ENCODE results near the gene LZTS2.
A peak's percentile ranks its signal among the peaks of the same experiment; 100 is the strongest.

Gene LZTS2

DNA sequence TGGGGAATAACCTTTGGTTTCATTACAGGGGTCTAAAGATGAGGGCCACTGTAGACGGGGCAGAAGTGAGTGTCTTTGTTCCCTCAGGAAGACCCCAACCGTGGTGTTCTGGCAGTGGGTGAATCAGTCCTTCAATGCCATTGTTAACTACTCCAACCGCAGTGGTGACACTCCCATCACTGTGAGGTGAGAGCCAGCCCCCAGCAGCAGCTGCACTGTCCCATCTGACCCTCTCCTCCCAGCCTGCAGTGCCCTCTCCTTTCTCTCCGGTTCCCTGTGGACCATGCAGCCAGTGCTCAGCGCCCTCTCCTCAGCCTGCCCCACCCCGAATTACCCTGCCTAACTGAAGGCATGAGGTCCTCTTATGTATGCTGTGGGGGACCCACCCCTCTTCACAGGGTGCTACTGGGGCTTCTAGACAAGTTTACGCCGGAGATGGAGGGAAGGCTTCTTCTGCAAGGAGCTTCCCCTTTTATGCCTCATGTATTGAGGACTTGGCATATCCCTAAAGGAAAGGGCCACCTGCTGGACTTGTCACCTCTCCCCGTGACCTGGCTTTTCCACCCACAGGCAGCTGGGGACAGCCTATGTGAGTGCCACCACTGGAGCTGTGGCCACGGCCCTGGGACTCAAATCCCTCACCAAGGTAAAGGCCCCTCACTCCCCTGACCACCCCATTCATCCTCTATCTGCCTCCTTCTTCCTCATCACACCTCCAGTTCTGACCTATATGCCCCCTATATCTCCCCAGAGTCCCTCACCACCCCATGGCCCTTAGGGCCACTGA, 36.5 kb downstream of the LZTS2 start:
- no peak for DNase-seq

DNA sequence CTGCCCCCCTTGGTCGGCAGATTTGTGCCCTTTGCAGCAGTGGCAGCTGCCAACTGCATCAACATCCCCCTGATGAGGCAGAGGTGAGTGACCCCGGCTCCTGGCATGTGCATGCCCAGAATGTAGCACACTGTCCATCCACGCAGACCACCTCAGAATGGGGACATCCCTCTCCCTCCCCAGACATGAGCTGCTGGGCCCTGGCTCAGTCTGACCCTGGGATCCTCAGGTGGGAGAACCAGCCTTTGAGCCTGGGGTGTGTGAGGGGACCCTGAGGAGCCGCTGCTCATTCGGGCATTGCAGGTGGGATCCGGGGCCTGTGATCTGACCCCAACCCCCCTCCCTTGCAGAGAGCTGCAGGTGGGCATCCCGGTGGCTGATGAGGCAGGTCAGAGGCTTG, 37.1 kb downstream of the LZTS2 start:
- no peak for DNase-seq

- no peak for DNase-seq
Measured at GRCh38 chr10:101038484-101038883, 38.9 kb downstream of the LZTS2 start.

DNA sequence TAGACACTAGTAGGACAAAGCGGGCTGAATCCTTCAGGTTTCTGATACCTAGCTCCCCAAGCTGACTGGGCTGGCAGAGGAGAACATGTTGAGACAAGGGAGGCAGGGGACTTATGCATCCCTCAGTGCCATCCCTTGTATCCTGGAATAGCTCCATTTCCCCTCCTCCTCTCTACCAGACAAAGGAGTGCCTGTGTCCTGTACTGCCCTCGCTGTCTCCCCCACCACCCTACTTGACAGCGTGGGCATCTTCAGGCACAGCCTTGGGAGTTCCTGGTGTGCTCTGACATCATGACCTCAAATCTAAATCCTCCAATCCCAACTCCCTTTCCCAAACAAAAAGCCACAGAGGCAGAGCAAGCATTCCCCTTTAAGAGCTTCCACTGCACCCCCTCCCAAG, 40.5 kb downstream of the LZTS2 start:
- DNase-seq = no peak

GRCh38 chr10:101040851-101041250, 41.2 kb downstream of the LZTS2 start:
- no peak for DNase-seq

DNA sequence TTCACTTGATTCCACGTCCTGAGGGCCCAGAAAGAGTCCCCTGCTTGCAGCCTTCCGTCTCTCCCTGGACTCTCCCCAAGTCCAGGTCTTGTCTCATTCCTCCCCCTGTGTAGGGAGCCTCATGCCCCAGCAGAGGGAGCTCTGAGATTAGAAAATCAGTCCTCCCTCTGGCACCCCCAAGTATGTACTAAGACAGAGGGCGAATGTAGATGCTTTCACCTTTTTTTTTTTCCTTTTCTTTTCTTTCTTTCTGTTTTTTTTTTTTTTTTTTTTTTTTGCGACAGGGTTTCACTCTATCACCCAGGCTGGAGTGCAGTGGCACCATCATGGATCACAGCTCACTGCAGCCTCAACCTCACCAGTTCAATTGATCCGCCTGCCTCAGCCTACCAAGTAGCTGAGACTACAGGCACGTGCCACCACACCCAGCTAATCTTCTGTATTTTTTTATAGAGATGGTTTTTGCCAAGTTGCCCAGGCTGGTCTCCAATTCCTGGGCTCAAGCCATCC, 41.7 kb downstream of the LZTS2 start:
- DNase-seq = peak; percentile 55 to 86

GRCh38 chr10:101042118-101042517, 42.5 kb downstream of the LZTS2 start:
- DNase-seq = no peak

DNA sequence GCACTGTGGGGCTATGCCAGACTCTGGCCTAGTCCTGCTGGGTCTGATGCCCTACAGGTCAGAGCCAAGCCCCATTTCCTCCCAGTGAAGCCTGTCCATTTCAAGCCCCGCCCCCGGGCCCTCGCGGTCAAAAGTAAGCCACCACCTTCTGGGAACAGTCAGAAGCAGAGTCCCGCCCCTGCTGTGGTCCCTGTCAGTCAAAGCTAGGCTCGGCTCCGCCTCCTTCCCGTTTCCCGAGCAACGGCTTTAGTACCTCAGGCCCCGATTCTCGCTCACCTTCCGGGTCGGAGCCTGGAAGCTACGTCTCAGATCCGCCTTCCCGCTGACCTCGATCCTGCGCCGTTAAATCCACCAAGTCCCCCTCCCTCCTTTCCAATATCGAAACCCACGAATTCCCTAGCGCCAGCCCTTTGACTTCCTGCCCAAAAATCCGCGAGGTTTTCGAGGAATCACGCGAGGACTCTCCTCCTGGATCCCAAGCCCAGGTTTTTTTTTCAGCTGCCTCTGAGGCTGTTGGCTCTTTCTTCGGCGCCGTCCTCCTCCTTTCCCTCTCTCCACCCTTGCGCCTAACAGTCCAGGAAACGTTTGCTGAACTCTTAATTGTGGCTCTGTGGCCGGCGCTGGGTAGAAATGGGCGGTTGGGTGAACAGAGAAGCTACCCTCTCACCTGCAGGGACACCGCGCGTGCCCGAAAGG, 43.2 kb downstream of the LZTS2 start:
- DNase-seq = peak; percentile 93 to 96

GRCh38 chr10:101043363-101043707, 43.7 kb downstream of the LZTS2 start:
- no peak for DNase-seq

DNA sequence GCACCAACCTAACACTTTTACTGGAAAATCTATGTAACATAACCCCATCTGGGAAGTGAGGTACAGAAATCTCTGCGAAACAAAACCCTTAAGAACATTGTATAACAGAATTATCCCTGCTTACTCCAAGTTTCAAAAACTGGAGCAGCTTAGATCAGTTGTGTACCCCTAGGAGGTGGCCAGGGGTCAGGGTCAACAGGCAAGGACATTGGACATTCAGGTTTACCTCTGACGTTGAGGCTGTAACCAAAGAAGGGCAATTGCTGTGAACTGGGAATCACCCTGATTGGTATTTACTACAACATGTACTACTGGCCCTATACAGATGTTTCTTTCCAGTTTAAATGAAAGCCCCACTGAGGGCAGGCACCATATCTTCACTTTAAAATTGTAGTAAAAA, 44.5 kb downstream of the LZTS2 start:
- no peak for DNase-seq

DNA sequence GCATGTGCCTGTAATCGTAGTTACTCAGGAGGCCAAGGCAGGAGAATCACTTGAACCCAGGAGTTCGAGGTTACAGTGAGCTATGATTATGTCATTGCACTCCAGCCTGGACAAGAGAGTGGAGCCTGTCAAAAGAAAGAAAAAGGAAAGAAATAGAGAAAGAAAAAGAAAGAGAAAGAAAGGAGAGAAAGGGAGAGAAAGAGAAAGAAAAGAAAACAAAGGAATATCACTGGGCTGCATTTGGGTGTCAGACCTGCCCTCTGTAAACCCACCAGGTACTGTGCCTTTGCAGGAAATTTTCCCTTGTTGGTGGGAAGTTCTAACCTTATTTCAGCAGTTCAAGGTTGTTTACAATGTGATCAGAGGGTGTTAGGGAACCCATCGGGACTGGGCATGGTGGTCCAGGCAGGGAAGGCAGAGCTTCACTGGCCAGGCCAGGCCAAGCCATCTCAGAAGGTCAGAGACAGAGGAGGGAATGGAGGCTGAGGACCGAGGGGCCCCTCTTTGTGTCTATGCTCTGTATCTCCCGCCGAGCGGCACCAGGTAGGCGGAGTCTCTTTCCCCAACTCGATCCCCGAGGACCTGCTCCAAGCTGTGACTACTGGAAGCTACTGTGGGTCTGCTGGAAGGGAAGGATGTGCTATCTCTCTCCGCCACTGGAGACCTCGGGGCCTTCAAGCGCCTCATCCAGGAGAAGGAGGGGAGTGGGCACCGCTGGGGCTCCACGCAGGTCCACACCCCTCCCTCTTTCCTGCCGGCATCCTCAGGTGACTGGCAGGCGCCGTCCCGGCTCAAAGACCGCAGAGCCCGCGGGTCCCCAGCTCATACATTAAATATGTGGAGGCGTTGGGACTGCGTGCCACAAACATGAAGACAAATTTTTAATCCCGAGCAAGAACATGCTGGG, 47.0 kb downstream of the LZTS2 start:
- DNase-seq = no peak

DNA sequence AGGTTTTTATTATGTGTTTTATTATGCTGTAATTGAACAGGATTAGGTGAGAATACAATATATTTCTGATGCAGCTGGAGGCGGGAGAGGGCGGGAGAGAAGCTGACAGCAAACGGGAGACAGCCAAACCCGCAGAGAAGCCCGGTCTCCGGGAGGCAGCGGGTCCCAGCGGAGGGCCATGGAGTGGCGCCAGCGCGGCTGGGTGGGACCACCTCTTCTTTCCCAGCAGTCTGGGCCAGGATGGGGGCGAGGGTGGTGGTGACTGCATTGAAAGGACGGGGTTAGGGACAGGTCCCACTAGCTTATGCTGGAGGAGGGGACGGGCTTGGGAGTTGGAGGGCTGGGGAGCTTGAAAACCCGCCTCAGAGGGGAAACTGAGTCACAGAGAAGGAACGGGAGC, 47.7 kb downstream of the LZTS2 start:
- DNase-seq = no peak

DNA sequence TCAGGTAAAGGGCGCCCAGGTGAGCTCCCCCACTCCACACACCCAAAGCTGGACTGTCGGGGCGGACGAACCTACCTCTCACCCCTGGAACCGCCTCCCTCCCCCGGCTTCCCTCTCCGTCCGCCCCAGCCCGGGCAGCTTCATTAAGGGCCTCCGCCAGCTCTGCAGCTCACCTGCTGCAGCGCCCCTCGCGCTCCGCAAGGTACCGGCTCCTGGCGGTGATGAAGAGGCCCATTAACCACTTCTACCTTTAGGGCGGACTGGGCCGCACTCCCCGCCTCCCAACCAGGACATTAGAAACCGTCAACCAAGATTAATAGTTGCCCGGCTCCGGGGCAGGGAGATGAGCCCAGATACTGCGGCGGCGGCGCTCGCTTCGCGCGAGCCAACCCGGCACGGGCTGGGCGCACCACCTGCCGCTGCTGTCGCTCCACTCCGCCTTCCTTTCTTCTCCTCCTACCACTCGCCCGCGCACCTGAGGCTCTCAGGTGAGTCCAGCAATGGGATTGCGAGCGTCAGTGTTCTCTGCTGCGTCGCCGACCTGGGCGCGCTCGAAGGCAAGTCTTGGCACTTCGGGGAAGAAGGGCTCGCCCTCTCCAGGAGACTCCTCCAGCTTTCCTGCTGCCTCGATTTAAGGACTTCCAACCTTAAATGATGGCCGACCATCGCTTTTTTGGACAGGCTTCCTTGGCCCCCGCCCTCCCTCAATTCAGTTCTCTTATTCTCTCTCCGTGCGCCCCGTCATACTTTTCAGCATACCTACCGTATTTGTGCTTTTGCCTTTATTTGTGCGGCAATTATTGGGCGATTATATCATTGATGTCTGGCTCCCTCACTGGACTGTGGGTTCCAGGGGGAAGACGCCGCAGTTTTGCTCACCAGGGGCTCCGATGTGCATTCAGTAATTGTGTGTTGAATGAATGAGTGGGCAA, 48.6 kb downstream of the LZTS2 start:
- no peak for DNase-seq

GRCh38 chr10:101050208-101051069, 50.8 kb downstream of the LZTS2 start:
- peak in 1 of 2 donors; percentile 81 for DNase-seq

DNA sequence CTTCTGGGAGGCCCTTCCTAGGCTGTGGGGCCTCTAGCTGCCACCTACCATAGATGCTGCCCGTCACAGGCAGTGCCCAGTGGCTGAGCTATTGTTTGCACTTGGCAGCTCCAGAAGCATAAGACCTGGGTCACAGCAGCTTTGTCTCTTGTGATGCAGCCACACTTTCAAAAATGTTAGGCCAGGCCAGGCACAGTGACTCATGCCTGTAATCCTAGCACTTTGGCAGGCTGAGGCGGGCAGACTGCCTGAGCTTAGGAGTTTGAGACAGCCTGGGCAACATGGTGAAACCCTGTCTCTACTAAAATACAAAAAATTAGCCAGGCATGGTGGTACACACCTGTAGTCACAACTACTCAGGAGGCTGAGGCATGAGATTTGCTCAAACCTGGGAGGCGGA, 52.7 kb downstream of the LZTS2 start:
- DNase-seq = no peak

- DNase-seq = no peak
Measured at GRCh38 chr10:101053516-101053915, 53.9 kb downstream of the LZTS2 start.

DNA sequence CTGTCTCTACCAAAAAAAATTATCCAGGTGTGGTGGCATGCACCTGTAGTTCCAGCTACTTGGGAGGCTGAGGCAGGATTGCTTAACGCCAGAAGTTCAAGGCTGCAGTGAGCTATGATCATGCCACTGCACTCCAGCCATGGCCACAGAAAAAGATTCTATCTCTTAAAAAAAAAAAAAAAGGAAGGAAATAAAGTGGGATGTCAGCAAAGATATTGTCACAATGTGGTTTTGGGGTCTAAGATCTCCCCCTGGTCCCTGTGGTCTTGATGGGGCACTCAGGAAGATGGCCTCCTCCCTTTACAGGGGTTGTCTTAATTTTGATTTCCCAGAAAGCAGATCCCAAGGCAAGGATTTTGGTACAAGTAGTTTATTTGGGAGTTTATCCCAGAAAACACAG, 54.7 kb downstream of the LZTS2 start:
- DNase-seq = no peak

DNA sequence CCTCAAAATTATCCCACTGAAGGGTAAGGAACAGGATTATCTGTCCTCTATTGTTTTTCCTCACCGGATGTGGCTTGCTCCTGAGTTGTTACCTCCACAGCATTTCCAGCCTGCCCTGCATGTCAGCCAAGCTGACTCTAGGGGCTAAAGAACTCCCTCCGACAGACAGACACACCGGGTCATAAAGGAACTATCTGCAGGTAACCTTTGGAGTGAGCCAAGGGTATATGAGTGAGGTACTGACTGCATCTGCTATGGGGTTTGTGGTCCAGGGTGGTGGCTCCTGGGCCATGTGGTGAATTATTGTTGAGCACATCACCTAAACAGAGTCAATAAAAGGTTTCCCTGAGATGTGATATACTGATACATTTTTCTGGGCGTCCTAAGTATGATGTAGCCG, 55.3 kb downstream of the LZTS2 start:
- DNase-seq = no peak

GRCh38 chr10:101055411-101055810, 55.8 kb downstream of the LZTS2 start:
- no peak for DNase-seq

- DNase-seq = no peak
Measured at GRCh38 chr10:101056365-101057151, 57.0 kb downstream of the LZTS2 start.
